Caco-2 (cell line): ENCODE data around the gene NPAS3. TPM values are rescaled to one million over a fixed set of nuclear protein-coding genes. Genes with fewer than 3 reads are reported as not detected.

Experiments
- BruUV-seq: library from RNA; stranded (reverse); fragments of 400-500 nt; replicated peaks from 2 replicates; lab custom pipeline; 2021; lab: Mats Ljungman, UMichigan
- CTCF ChIA-PET: fragments of 300-600 bp; sonication (Branson Sonifier 250); formaldehyde crosslinking; loops from one replicate; lab custom pipeline; 2022; ENCODE audit warnings: antibody characterized with exemption; lab: Charles Lee
- POLR2A ChIA-PET: fragments of 300-600 bp; sonication (Branson Sonifier 250); formaldehyde crosslinking; loops from one replicate; lab custom pipeline; 2022; ENCODE audit warnings: antibody characterized with exemption; lab: Charles Lee
- DNase-seq, 2 experiments: peaks; one replicate each; pipeline versions ENCODE4 v3.0.0 to v3.0.0-alpha.2; 2020 to 2022
- H3K27me3 ChIP-seq: replicated peaks from 2 replicates; pipeline ENCODE4 v1.6.0; 2011; ENCODE audit warnings: low read length; ENCODE audit not compliant: control insufficient read depth, insufficient read depth
- H3K36me3 ChIP-seq: 2 replicates; pipeline ENCODE4 v1.5.1; 2011; ENCODE audit warnings: low read length; ENCODE audit not compliant: control insufficient read depth, insufficient read depth
- H3K4me1 ChIP-seq: fragments of 250-450 bp; sonication (Bioruptor Pico); 2 replicates; pipeline ENCODE4 v1.5.1; 2020; ENCODE audit warnings: mild to moderate bottlenecking
- H3K4me3 ChIP-seq: 2 replicates; pipeline ENCODE4 v1.5.1; 2011; ENCODE audit warnings: low read depth, mild to moderate bottlenecking, control low read depth, low read length
- H3K9me3 ChIP-seq: fragments of 250-450 bp; sonication (Bioruptor Pico); 2 replicates; pipeline ENCODE4 v1.5.1; 2020; ENCODE audit warnings: mild to moderate bottlenecking, moderate library complexity
- H3K27ac Mint-ChIP-seq: one replicate; pipeline ENCODE4 v1.8.0; 2022; ENCODE audit warnings: mixed read lengths; ENCODE audit not compliant: unreplicated experiment
- H3K27me3 Mint-ChIP-seq: one replicate; pipeline ENCODE4 v1.8.0; 2022; ENCODE audit warnings: mixed read lengths; ENCODE audit not compliant: insufficient read depth, unreplicated experiment
- H3K36me3 Mint-ChIP-seq: one replicate; pipeline ENCODE4 v1.8.0; 2022; ENCODE audit warnings: mild to moderate bottlenecking, mixed read lengths; ENCODE audit not compliant: insufficient read depth, unreplicated experiment
- H3K4me1 Mint-ChIP-seq: one replicate; pipeline ENCODE4 v1.8.0; 2022; ENCODE audit warnings: low read depth, mixed read lengths; ENCODE audit not compliant: unreplicated experiment
- H3K4me3 Mint-ChIP-seq: one replicate; pipeline ENCODE4 v1.8.0; 2022; ENCODE audit warnings: mild to moderate bottlenecking, moderate library complexity, mixed read lengths; ENCODE audit not compliant: unreplicated experiment
- H3K9me3 Mint-ChIP-seq: one replicate; pipeline ENCODE4 v1.8.0; 2022; ENCODE audit warnings: mixed read lengths; ENCODE audit not compliant: unreplicated experiment
- intact Hi-C: fragments of 100-400 bp; cut with micrococcal nuclease; formaldehyde crosslinking; loops from one replicate; pipeline ENCODE4 v1.10.0; 2022; ENCODE audit not compliant: unreplicated experiment
- total RNA-seq: library from RNA; stranded (reverse); gene quantifications from 2 replicates; pipeline ENCODE4 v1.2.3, GENCODE V29; 2022
- TF ChIP-seq, protein P1 (sequence below), 2 experiments: fragments of 200-600 bp in 1 of 2; IDR thresholded peaks; 1 replicate in 1 of 2; 2 replicates in 1 of 2; pipeline versions ENCODE4 v1.5.1 to v1.8.0; 2011 to 2022; ENCODE audit warnings: antibody characterized with exemption in 1 of 2, control low read depth in 1 of 2, inconsistent platforms in 1 of 2, low read depth in 1 of 2, low read length in 1 of 2, mild to moderate bottlenecking in 1 of 2, moderate library complexity in 1 of 2; ENCODE audit not compliant: insufficient read depth in 1 of 2, severe bottlenecking in 1 of 2, unreplicated experiment in 1 of 2

NPAS3 gene
- total RNA-seq, 1 experiment from 2014 or later, result not detected

- intact Hi-C loops, result no loop called here
- no peaks in the 10 kb centered on the region for H3K4me1 Mint-ChIP-seq
- no peaks in the 10 kb centered on the region for H3K36me3 Mint-ChIP-seq
- TF ChIP-seq, protein P1, sequence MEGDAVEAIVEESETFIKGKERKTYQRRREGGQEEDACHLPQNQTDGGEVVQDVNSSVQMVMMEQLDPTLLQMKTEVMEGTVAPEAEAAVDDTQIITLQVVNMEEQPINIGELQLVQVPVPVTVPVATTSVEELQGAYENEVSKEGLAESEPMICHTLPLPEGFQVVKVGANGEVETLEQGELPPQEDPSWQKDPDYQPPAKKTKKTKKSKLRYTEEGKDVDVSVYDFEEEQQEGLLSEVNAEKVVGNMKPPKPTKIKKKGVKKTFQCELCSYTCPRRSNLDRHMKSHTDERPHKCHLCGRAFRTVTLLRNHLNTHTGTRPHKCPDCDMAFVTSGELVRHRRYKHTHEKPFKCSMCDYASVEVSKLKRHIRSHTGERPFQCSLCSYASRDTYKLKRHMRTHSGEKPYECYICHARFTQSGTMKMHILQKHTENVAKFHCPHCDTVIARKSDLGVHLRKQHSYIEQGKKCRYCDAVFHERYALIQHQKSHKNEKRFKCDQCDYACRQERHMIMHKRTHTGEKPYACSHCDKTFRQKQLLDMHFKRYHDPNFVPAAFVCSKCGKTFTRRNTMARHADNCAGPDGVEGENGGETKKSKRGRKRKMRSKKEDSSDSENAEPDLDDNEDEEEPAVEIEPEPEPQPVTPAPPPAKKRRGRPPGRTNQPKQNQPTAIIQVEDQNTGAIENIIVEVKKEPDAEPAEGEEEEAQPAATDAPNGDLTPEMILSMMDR (IDR thresholded peaks at IDR 0.05; ENCODE audit: insufficient read depth in 1 of 2, low read depth in 1 of 2, low read length in 1 of 2, severe bottlenecking in 1 of 2, unreplicated experiment in 1 of 2), result no peak
- peaks cover 19% of the 10 kb centered on the region for H3K27me3 Mint-ChIP-seq
- no peak for DNase-seq
- ChIA-PET CTCF (no interaction called here), POLR2A (no interaction called here)
- H3K4me3 Mint-ChIP-seq, result no peak overlapping the region
- no peak overlapping the region for H3K4me3 ChIP-seq
- H3K9me3 Mint-ChIP-seq, result no peaks in the 10 kb centered on the region
- H3K4me1 ChIP-seq, result no peaks in the 10 kb centered on the region
- no peaks in the 10 kb centered on the region for H3K36me3 ChIP-seq
- no peaks in the 10 kb centered on the region for H3K27me3 ChIP-seq
- no peaks in the 10 kb centered on the region for H3K9me3 ChIP-seq
- H3K27ac Mint-ChIP-seq, result no peak overlapping the region
- BruUV-seq, result no TSS peak
Measured at GRCh38 chr14:33275879-33276278, 337.2 kb downstream of the NPAS3 start.

DNA sequence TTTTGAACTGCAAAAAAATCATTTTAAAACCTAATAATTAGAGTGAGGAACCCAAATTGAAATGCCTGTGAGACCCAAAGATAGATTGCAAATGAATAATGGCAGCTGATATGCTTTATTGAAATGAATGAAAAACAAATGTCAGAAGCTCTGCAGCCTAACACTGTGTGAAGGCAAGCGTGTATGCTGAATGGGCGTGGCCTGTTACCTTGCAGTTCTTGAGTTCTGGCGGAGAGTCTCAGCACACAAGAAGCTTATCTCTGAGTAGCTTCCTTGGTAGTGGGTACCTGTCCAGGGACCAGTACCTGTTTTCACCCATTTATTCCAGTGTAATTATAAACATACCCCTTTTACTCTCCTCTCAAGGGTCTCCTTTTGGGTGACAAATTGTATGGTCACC, 341.2 kb downstream of the NPAS3 start:
- ChIA-PET CTCF (no interaction called here), POLR2A (no interaction called here)
- Mint-ChIP-seq H3K4me1 (no peaks in the 10 kb centered on the region), H3K9me3 (no peaks in the 10 kb centered on the region), H3K36me3 (no peaks in the 10 kb centered on the region), H3K27ac (no peak overlapping the region), H3K27me3 (peaks cover 10% of the 10 kb centered on the region), H3K4me3 (no peak overlapping the region)
- Histone ChIP-seq H3K9me3 (no peaks in the 10 kb centered on the region), H3K4me3 (no peak overlapping the region), H3K27me3 (no peaks in the 10 kb centered on the region), H3K36me3 (no peaks in the 10 kb centered on the region), H3K4me1 (no peaks in the 10 kb centered on the region)
- intact Hi-C loops, result no loop called here
- TF ChIP-seq, protein P1 (IDR thresholded peaks at IDR 0.05; ENCODE audit: insufficient read depth in 1 of 2, low read depth in 1 of 2, low read length in 1 of 2, severe bottlenecking in 1 of 2, unreplicated experiment in 1 of 2), result no peak
- no peak for DNase-seq
- no TSS peak for BruUV-seq

- Histone ChIP-seq H3K4me3 (no peak overlapping the region), H3K4me1 (no peaks in the 10 kb centered on the region), H3K27me3 (no peaks in the 10 kb centered on the region), H3K9me3 (no peaks in the 10 kb centered on the region), H3K36me3 (no peaks in the 10 kb centered on the region)
- intact Hi-C loops, result no loop called here
- H3K4me1 Mint-ChIP-seq, result no peaks in the 10 kb centered on the region
- no peaks in the 10 kb centered on the region for H3K36me3 Mint-ChIP-seq
- peaks cover 12% of the 10 kb centered on the region for H3K27me3 Mint-ChIP-seq
- no TSS peak for BruUV-seq
- no peaks in the 10 kb centered on the region for H3K9me3 Mint-ChIP-seq
- TF ChIP-seq, protein P1 (IDR thresholded peaks at IDR 0.05; ENCODE audit: insufficient read depth in 1 of 2, low read depth in 1 of 2, low read length in 1 of 2, severe bottlenecking in 1 of 2, unreplicated experiment in 1 of 2), result no peak
- no peak overlapping the region for H3K27ac Mint-ChIP-seq
- ChIA-PET CTCF (no interaction called here), POLR2A (no interaction called here)
- no peak overlapping the region for H3K4me3 Mint-ChIP-seq
- DNase-seq, result no peak
Measured at GRCh38 chr14:33280646-33281045, 342.0 kb downstream of the NPAS3 start.
